ENCODE data around the gene DEPP1.

DNA sequence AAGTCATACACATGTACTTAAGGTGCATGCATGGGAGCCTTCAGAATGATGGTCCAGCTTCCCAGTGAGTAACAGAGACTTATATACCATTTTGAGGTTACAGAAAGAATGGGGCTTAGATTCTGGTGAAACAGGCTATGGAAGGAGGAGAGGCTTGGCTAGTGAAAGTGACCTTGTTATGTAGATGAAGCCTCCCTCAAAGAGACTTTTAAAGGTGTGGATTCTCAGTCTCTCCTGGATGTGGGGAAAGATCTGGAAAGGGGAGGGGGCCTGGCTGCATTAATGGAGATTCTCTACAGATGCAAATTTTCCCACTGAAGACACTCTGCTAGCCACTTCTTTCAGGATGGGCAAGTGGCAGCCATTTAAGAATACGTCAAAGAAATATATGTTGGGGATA is 13.5 kb downstream of the DEPP1 start:
- TF ChIP-seq, protein P1, sequence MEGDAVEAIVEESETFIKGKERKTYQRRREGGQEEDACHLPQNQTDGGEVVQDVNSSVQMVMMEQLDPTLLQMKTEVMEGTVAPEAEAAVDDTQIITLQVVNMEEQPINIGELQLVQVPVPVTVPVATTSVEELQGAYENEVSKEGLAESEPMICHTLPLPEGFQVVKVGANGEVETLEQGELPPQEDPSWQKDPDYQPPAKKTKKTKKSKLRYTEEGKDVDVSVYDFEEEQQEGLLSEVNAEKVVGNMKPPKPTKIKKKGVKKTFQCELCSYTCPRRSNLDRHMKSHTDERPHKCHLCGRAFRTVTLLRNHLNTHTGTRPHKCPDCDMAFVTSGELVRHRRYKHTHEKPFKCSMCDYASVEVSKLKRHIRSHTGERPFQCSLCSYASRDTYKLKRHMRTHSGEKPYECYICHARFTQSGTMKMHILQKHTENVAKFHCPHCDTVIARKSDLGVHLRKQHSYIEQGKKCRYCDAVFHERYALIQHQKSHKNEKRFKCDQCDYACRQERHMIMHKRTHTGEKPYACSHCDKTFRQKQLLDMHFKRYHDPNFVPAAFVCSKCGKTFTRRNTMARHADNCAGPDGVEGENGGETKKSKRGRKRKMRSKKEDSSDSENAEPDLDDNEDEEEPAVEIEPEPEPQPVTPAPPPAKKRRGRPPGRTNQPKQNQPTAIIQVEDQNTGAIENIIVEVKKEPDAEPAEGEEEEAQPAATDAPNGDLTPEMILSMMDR (IDR thresholded peaks at IDR 0.05) = no peak
- no peak for TF ChIP-seq ZFX (IDR thresholded peaks at IDR 0.05; ENCODE audit: borderline replicate concordance)

All from 22Rv1 (cell line).